ENCODE results near the gene EPAS1. TPM values are rescaled to one million over a fixed set of nuclear protein-coding genes. Genes with fewer than 3 reads are reported as not detected.

Gene EPAS1
- total RNA-seq, 1 experiment from 2014 or later, result 43.2 TPM

GRCh38 chr2:46355756-46356155 lies 58.5 kb downstream of the EPAS1 start:
- H3F3A ChIP-seq (ENCODE audit: low read length, unreplicated experiment), result no peaks in the 10 kb centered on the region
- POLR2A ChIA-PET (ENCODE audit: unreplicated experiment), result no interaction called here
- ATAC-seq, result no peak

GRCh38 chr2:46356991-46357390 lies 59.8 kb downstream of the EPAS1 start:
- BruUV-seq (replicated peaks), result no TSS peak
- peaks cover 18% of the 10 kb centered on the region for H3K36me3 ChIP-seq (ENCODE audit: low read depth, low read length)
- DNase-seq, result no peak

More at GRCh38 chr2:46355756-46356155, 58.5 kb downstream of the EPAS1 start:
- Histone ChIP-seq H3K79me2 (ENCODE audit: low read length) (no peaks in the 10 kb centered on the region), H3K4me2 (ENCODE audit: low read length) (no peak overlapping the region), H3K27ac (ENCODE audit: low read length) (no peak overlapping the region), H3K9me2 (replicated peaks; ENCODE audit: low read length) (no peaks in the 10 kb centered on the region), H3K9me3 (ENCODE audit: low read length) (no peaks in the 10 kb centered on the region), H2AFZ (ENCODE audit: low read length) (no peak overlapping the region), H3K9ac (ENCODE audit: low read length) (no peak overlapping the region), H3K36me3 (ENCODE audit: low read depth, low read length) (peaks cover 18% of the 10 kb centered on the region), H3K4me3 (ENCODE audit: low read length) (no peak overlapping the region), H3K27me3 (ENCODE audit: low read length) (no peaks in the 10 kb centered on the region), H3K4me1 (ENCODE audit: insufficient read depth, low read length) (no peaks in the 10 kb centered on the region), H4K20me1 (ENCODE audit: low read length) (no peaks in the 10 kb centered on the region)
- no peak for DNase-seq
- intact Hi-C loops (cut with micrococcal nuclease), result no loop called here
- CTCF ChIA-PET, result no interaction called here
- TF ChIP-seq EZH2phosphoT487 (IDR thresholded peaks at IDR 0.05; ENCODE audit: borderline replicate concordance, low read length) (no peak), EZH2 (IDR thresholded peaks at IDR 0.05; ENCODE audit: low read length, unreplicated experiment) (no peak), CTCF (conservative IDR thresholded peaks at IDR 0.05; ENCODE audit: low read depth, low read length) (no peak)
- no TSS peak for BruUV-seq (replicated peaks)

More at GRCh38 chr2:46356991-46357390, 59.8 kb downstream of the EPAS1 start:
- intact Hi-C loops (cut with micrococcal nuclease), result no loop called here
- TF ChIP-seq CTCF (conservative IDR thresholded peaks at IDR 0.05; ENCODE audit: low read depth, low read length) (no peak), EZH2 (IDR thresholded peaks at IDR 0.05; ENCODE audit: low read length, unreplicated experiment) (no peak), EZH2phosphoT487 (IDR thresholded peaks at IDR 0.05; ENCODE audit: borderline replicate concordance, low read length) (no peak)
- Histone ChIP-seq H3K4me1 (ENCODE audit: insufficient read depth, low read length) (no peaks in the 10 kb centered on the region), H3K4me3 (ENCODE audit: low read length) (no peak overlapping the region), H3K27ac (ENCODE audit: low read length) (no peak overlapping the region), H3F3A (ENCODE audit: low read length, unreplicated experiment) (no peaks in the 10 kb centered on the region), H3K9me2 (replicated peaks; ENCODE audit: low read length) (no peaks in the 10 kb centered on the region), H2AFZ (ENCODE audit: low read length) (no peak overlapping the region), H4K20me1 (ENCODE audit: low read length) (no peaks in the 10 kb centered on the region), H3K9me3 (ENCODE audit: low read length) (no peaks in the 10 kb centered on the region), H3K27me3 (ENCODE audit: low read length) (no peaks in the 10 kb centered on the region), H3K9ac (ENCODE audit: low read length) (no peak overlapping the region), H3K79me2 (ENCODE audit: low read length) (no peaks in the 10 kb centered on the region), H3K4me2 (ENCODE audit: low read length) (no peak overlapping the region)
- no peak for ATAC-seq
- ChIA-PET CTCF (no interaction called here), POLR2A (ENCODE audit: unreplicated experiment) (no interaction called here)
